Lower leg skin (tissue), 4 donors: ENCODE data around the gene CAPN13. TPM values are rescaled to one million over a fixed set of nuclear protein-coding genes. Genes with fewer than 3 reads are reported as not detected.

ENCODE experiments used
- DNase-seq, 2 donors: peaks; one replicate each; pipeline ENCODE4 v3.0.0-alpha.2; 2019; ENCODE audit warnings: low spot score in 2 of 2
- H3K4me3 ChIP-seq: fragments of 200-600 bp; sonication (generic); 2 replicates; pipeline ENCODE4 v1.5.1; 2017; ENCODE audit warnings: mild to moderate bottlenecking, low read depth; ENCODE audit not compliant: poor library complexity, severe bottlenecking
- POLR2A ChIP-seq, 2 donors: fragments of 450-650 bp; IDR thresholded peaks; one replicate each; pipeline ENCODE4 v1.6.1; 2016 to 2017; ENCODE audit warnings: antibody characterized with exemption in 2 of 2, mild to moderate bottlenecking in 1 of 2, moderate library complexity in 1 of 2
- WGBS, 2 donors: methylation state at CpG; one replicate each; pipeline ENCODE4 v1.1.5; 2018; 5-methylcytosine and 5-hydroxymethylcytosine counted together
- intact Hi-C: fragments of 100-400 bp; cut with DNase I; formaldehyde crosslinking; loops from one replicate; pipeline ENCODE4 v1.15.0; 2023; ENCODE audit warnings: low total_unique reads
- total RNA-seq, 4 donors: library from RNA; depleted of rRNA; stranded (reverse); fragments of >200 nt; gene quantifications; one replicate each; pipeline ENCODE4 v1.1.0, GENCODE V29; 2016
- TF ChIP-seq, protein P1 (sequence below), 3 donors: fragments of 450-650 bp; IDR thresholded peaks; one replicate each; pipeline ENCODE4 v1.5.1; 2016; ENCODE audit warnings: antibody characterized with exemption in 3 of 3, mild to moderate bottlenecking in 3 of 3, moderate library complexity in 2 of 3

CAPN13 gene
- total RNA-seq, 4 donors from 2014 or later, result 0.10 to 0.45 (median 0.11) TPM; not detected in 1

DNA sequence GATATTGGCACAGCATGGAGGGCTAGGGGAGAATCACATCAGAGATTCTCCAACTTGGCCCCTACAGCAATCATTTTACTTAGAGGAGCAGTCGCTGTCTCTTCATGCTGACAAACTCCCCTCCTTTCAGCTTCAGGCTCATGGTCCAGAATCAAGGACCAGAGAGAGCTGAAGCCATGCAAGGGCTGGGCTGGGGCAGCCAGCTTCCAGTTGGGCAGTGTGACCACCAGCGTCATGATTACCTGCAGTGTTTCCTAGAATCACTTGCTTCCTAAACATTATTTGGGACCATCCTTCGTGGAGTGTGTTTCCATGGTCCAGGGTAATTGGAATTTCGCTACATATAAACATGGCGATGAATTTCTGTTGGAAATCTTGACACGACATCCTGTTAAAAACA lies 54.4 kb downstream of the CAPN13 start:
- TF ChIP-seq, protein P1, sequence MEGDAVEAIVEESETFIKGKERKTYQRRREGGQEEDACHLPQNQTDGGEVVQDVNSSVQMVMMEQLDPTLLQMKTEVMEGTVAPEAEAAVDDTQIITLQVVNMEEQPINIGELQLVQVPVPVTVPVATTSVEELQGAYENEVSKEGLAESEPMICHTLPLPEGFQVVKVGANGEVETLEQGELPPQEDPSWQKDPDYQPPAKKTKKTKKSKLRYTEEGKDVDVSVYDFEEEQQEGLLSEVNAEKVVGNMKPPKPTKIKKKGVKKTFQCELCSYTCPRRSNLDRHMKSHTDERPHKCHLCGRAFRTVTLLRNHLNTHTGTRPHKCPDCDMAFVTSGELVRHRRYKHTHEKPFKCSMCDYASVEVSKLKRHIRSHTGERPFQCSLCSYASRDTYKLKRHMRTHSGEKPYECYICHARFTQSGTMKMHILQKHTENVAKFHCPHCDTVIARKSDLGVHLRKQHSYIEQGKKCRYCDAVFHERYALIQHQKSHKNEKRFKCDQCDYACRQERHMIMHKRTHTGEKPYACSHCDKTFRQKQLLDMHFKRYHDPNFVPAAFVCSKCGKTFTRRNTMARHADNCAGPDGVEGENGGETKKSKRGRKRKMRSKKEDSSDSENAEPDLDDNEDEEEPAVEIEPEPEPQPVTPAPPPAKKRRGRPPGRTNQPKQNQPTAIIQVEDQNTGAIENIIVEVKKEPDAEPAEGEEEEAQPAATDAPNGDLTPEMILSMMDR (IDR thresholded peaks at IDR 0.05), result no peak
- TF ChIP-seq POLR2A (IDR thresholded peaks at IDR 0.05), result no peak
- DNase-seq, result no peak
- no peak overlapping the region for H3K4me3 ChIP-seq
- intact Hi-C loops, result no loop called here
- WGBS, 2 donors, result 78 to 86% methylated on average over 6 of the region's 6 CpGs

- H3K4me3 ChIP-seq, result no peak overlapping the region
- no peak for DNase-seq
- intact Hi-C loops, result no loop called here
- TF ChIP-seq, protein P1 (IDR thresholded peaks at IDR 0.05), result no peak
- TF ChIP-seq POLR2A (IDR thresholded peaks at IDR 0.05), result no peak
- 89 to 92% methylated on average over 3 of the region's 3 CpGs for WGBS, 2 donors
Measured at GRCh38 chr2:30747206-30747605, 60.0 kb downstream of the CAPN13 start.

DNA sequence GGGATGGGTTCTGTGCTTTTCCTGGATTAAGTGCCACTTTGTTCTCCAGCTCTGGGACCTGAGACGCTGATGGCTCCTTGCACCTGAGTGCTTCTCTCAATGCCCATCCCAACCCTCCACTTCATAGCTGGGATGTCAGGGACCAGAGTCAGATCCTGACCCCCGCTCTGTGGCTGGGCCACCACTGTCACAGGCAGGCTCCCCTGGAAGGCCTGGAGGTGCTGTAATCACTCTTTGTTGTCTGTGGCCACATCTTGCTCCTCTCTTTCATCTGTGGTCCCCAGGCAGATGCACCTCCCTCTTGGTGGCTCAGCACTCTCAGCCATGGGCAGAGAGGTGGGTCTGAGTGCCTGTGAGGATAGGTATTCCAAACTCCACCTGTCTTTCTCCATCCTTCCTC lies 62.4 kb downstream of the CAPN13 start:
- intact Hi-C loops, result no loop called here
- no peak overlapping the region for H3K4me3 ChIP-seq
- TF ChIP-seq, protein P1 (IDR thresholded peaks at IDR 0.05), result no peak
- peak in 1 of 2 donors; percentile 76 for DNase-seq
- 96% methylated on average over 2 of the region's 2 CpGs for WGBS, 2 donors

DNA sequence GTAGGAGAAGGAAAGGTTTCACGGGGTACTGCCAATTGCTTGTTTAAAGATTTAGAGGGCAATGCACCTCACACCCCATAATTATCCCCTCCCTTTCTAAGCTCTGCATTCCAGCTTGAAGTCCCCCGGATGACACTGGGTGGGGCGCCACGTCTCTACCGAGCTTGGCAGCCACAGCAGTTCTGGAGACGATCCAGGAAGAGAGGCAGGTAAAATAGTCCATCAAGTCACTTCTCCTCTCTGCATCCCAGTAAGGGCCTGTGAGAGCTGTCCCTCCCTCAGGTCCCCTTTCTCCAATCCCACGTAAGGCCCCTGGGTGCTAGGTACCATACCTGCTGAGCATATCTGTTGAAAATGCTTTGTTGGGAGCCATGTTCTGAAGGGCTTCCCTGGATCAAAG lies 65.7 kb downstream of the CAPN13 start:
- TF ChIP-seq POLR2A (IDR thresholded peaks at IDR 0.05), result no peak
- TF ChIP-seq, protein P1 (IDR thresholded peaks at IDR 0.05), result no peak
- peak in 1 of 2 donors; percentile 64 for DNase-seq
- H3K4me3 ChIP-seq, result no peak overlapping the region
- 38 to 55% methylated on average over 7 of the region's 7 CpGs for WGBS, 2 donors
- intact Hi-C loops, result no loop called here

DNA sequence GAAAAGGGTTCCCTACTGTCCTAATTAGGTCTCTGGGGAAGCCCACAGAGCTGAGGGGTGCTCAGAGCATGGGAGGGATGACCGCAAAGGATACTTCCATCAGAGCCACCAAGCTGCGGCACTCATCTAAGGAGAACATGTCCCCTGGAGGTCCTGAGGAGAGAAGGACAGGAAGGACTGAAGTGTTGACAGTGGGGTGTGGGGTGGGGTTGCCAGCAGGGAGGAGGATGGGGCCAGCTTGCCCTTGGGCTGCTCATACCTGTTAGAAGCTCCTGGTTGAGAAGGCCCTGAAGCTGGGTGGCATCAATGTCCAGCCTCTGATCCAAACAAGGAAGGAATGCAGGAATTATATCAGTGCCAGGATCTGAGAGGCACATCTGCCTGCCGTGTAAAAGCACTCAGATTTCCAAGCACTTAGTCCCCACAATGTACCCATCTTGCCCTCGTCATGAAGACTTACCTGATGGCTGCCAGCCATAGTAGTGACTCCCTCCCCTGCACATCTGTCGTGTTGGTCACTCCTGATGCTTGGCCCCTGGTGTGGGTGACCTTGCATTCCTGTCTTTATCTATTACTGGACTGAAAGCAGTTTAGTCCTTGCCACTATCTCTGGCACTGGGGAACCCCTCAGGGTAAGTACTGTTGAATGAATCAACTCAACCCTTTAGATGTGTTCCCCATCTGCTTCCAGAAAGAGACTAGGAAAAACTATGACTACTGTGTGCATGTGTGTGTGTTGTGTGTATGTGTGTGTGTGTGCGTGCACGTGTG lies 68.9 kb downstream of the CAPN13 start:
- 66 to 68% methylated on average over 7 of the region's 7 CpGs for WGBS, 2 donors

DNA sequence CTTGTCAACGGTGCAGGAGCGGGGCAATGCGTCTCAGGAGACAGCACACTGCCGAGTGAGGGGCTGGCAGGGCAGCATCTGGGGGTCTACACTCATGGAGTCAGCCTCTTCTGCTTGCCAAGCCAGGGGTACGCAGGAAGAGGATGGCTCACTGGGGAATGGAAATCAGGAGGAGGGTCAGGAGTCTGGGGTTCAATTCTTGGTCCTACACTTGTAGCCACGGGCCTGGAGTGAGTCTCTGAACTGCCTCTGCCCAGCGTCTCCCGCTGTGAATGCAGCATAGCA lies 70.0 kb downstream of the CAPN13 start:
- TF ChIP-seq, protein P1 (IDR thresholded peaks at IDR 0.05), result no peak
- no peak for TF ChIP-seq POLR2A (IDR thresholded peaks at IDR 0.05)
- 88 to 92% methylated on average over 8 of the region's 8 CpGs for WGBS, 2 donors
- H3K4me3 ChIP-seq, result no peak overlapping the region
- peak in 1 of 2 donors; percentile 61 for DNase-seq
- intact Hi-C loops, result no loop called here

More for the DNA sequence above, 68.9 kb downstream of the CAPN13 start:
- H3K4me3 ChIP-seq, result no peak overlapping the region
- no peak for TF ChIP-seq POLR2A (IDR thresholded peaks at IDR 0.05)
- DNase-seq, result peak in 1 of 2 donors; percentile 80
- intact Hi-C loops, result no loop called here
